Fibroblast of lung (primary cell): ENCODE measurements around the gene WDR43. TPM values are rescaled to one million over a fixed set of nuclear protein-coding genes. Genes with fewer than 3 reads are reported as not detected.

Experiments
- DNase-seq, 2 donors: peaks; one replicate each; pipeline versions ENCODE4 v3.0.0 to v3.0.0-alpha.2; 2010; ENCODE audit warnings: low read depth in 2 of 2
- H2AFZ ChIP-seq: 2 replicates; pipeline ENCODE4 v1.5.1; 2012; ENCODE audit warnings: low read length, control low read depth, inconsistent platforms
- H3K27ac ChIP-seq: 2 replicates; pipeline ENCODE4 v1.5.1; 2011; ENCODE audit warnings: low read length, control low read depth; ENCODE audit not compliant: insufficient read depth
- H3K27me3 ChIP-seq: 2 replicates; pipeline ENCODE4 v1.5.1; 2011; ENCODE audit warnings: mild to moderate bottlenecking, low read length; ENCODE audit not compliant: control insufficient read depth, insufficient read depth
- H3K36me3 ChIP-seq: 2 replicates; pipeline ENCODE4 v1.5.1; 2011; ENCODE audit warnings: low read length; ENCODE audit not compliant: control insufficient read depth, insufficient read depth
- H3K4me1 ChIP-seq: 2 replicates; pipeline ENCODE4 v1.5.1; 2011; ENCODE audit warnings: low read length; ENCODE audit not compliant: control insufficient read depth, insufficient read depth; ENCODE audit errors: extremely low read depth
- H3K4me2 ChIP-seq: 2 replicates; pipeline ENCODE4 v1.5.1; 2011; ENCODE audit warnings: low read length, control low read depth; ENCODE audit not compliant: insufficient read depth; ENCODE audit errors: extremely low read depth
- H3K4me3 ChIP-seq, 4 experiments: fragments of 200-600 bp in 1 of 4; sonication (generic) in 1 of 4; replicated peaks in 1 of 4; 2 replicates each; pipeline ENCODE4 v1.5.1; 2011 to 2016; ENCODE audit warnings: low read length in 4 of 4, low read depth in 3 of 4, mild to moderate bottlenecking in 3 of 4, control low read depth in 2 of 4, inconsistent platforms in 1 of 4, mixed read lengths in 1 of 4; ENCODE audit not compliant: insufficient read depth in 1 of 4; ENCODE audit errors: control extremely low read depth in 1 of 4
- H3K79me2 ChIP-seq: 2 replicates; pipeline ENCODE4 v1.5.1; 2012; ENCODE audit warnings: mild to moderate bottlenecking, low read length, inconsistent platforms; ENCODE audit not compliant: control insufficient read depth, insufficient read depth
- H3K9ac ChIP-seq: 2 replicates; pipeline ENCODE4 v1.5.1; 2011; ENCODE audit warnings: mild to moderate bottlenecking, low read length, control low read depth; ENCODE audit not compliant: insufficient read depth
- H3K9me3 ChIP-seq: 2 replicates; pipeline ENCODE4 v1.5.1; 2012; ENCODE audit warnings: low read depth, low read length; ENCODE audit not compliant: control insufficient read depth, insufficient read depth
- H4K20me1 ChIP-seq: 2 replicates; pipeline ENCODE4 v1.5.1; 2011; ENCODE audit warnings: low read length; ENCODE audit not compliant: control insufficient read depth, insufficient read depth; ENCODE audit errors: extremely low read depth
- EZH2 ChIP-seq: IDR thresholded peaks from 2 replicates; pipeline ENCODE4 v1.5.1; 2012; ENCODE audit warnings: low read length, control low read depth, mild to moderate bottlenecking; ENCODE audit errors: missing control alignments
- polyA plus RNA-seq, 2 donors: library from polyadenylated mRNA; depleted of rRNA in 1 of 2; stranded (reverse) in 1 of 2; unstranded in 1 of 2; fragments of >200 nt; gene quantifications; 2 replicates each; pipeline ENCODE4 v1.2.1, GENCODE V29; 2011 to 2012; ENCODE audit warnings: missing spikeins in 1 of 2
- total RNA-seq: library from RNA; depleted of rRNA; stranded (reverse); fragments of >200 nt; gene quantifications from 2 replicates; pipeline ENCODE4 v1.2.1, GENCODE V29; 2014
- TF ChIP-seq, protein P1 (sequence below), 2 donors: IDR thresholded peaks in 1 of 2; conservative IDR thresholded peaks in 1 of 2; 1 replicate in 1 of 2; 2 replicates in 1 of 2; pipeline ENCODE4 v1.5.1; 2011 to 2012; ENCODE audit warnings: low read length in 2 of 2, control low read depth in 1 of 2, inconsistent platforms in 1 of 2, low read depth in 1 of 2, mild to moderate bottlenecking in 1 of 2

WDR43 gene
- total and polyA plus RNA-seq, 2 donors (not counting 1 experiment from before 2014, with no cell fraction given): 71.5 to 74.7 TPM

DNA sequence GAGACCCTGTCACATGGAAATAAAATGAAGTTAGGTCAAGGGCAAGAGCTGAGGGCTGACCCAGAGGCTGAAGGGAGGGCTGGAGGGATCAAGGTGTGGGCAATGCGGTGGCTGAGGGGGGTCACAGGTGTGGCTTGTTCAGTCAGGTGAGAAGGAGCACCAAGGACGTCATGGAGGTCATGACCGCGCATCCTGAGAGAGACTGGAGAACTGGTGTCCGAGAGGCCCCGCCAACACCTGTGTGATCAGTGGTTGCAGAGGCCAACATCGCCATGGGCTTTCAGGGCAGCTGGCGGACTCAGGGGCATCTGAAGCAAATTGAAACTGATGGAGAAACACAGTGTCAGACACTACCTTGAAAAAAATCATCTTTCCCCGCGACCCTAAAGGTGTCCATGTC, 99.6 kb downstream of the WDR43 start:
- no peak for TF ChIP-seq EZH2
- TF ChIP-seq, protein P1, sequence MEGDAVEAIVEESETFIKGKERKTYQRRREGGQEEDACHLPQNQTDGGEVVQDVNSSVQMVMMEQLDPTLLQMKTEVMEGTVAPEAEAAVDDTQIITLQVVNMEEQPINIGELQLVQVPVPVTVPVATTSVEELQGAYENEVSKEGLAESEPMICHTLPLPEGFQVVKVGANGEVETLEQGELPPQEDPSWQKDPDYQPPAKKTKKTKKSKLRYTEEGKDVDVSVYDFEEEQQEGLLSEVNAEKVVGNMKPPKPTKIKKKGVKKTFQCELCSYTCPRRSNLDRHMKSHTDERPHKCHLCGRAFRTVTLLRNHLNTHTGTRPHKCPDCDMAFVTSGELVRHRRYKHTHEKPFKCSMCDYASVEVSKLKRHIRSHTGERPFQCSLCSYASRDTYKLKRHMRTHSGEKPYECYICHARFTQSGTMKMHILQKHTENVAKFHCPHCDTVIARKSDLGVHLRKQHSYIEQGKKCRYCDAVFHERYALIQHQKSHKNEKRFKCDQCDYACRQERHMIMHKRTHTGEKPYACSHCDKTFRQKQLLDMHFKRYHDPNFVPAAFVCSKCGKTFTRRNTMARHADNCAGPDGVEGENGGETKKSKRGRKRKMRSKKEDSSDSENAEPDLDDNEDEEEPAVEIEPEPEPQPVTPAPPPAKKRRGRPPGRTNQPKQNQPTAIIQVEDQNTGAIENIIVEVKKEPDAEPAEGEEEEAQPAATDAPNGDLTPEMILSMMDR (conservative IDR thresholded peaks at IDR 0.05 in 1 of 2, IDR thresholded peaks at IDR 0.05 in 1 of 2; ENCODE audit: low read depth in 1 of 2, low read length in 2 of 2): no peak
- peaks cover 2% of the 10 kb centered on the region for H3K4me1 ChIP-seq
- no peak for DNase-seq
- H3K9me3 ChIP-seq: no peaks in the 10 kb centered on the region
- H3K27me3 ChIP-seq: no peaks in the 10 kb centered on the region
- no peak overlapping the region for H3K4me3 ChIP-seq
- no peak overlapping the region for H2AFZ ChIP-seq
- no peaks in the 10 kb centered on the region for H3K79me2 ChIP-seq
- no peak overlapping the region for H3K27ac ChIP-seq
- H3K9ac ChIP-seq: no peak overlapping the region
- no peaks in the 10 kb centered on the region for H4K20me1 ChIP-seq
- no peaks in the 10 kb centered on the region for H3K36me3 ChIP-seq
- no peak overlapping the region for H3K4me2 ChIP-seq

DNA sequence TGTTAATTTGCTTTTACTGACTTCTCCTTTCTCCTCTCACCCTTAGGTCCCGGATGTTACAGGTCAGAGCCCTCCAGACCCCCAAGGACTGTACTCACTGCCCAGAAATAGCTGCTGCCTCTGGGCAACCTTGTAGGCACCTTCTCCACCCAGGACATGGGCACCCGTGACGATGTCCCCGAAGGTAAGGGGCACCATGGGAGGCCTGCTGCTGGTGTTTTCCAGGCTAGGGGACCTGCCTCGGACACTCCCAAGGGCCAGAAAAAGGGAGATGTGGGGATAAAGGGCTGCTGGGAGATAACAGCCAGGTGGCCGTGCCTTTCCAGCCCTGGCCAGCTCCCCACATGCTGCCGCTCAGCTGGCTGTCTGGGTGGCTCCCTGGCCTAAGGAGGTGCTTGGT, 100.2 kb downstream of the WDR43 start:
- Histone ChIP-seq H3K4me2 (no peak overlapping the region), H3K27me3 (no peaks in the 10 kb centered on the region), H3K27ac (no peak overlapping the region), H2AFZ (no peak overlapping the region), H3K4me1 (peaks cover 2% of the 10 kb centered on the region), H3K79me2 (no peaks in the 10 kb centered on the region), H3K9ac (no peak overlapping the region), H3K9me3 (no peaks in the 10 kb centered on the region), H4K20me1 (no peaks in the 10 kb centered on the region), H3K36me3 (no peaks in the 10 kb centered on the region), H3K4me3 (no peak overlapping the region)
- TF ChIP-seq, protein P1 (conservative IDR thresholded peaks at IDR 0.05 in 1 of 2, IDR thresholded peaks at IDR 0.05 in 1 of 2; ENCODE audit: low read depth in 1 of 2, low read length in 2 of 2): no peak
- TF ChIP-seq EZH2: no peak
- no peak for DNase-seq

DNA sequence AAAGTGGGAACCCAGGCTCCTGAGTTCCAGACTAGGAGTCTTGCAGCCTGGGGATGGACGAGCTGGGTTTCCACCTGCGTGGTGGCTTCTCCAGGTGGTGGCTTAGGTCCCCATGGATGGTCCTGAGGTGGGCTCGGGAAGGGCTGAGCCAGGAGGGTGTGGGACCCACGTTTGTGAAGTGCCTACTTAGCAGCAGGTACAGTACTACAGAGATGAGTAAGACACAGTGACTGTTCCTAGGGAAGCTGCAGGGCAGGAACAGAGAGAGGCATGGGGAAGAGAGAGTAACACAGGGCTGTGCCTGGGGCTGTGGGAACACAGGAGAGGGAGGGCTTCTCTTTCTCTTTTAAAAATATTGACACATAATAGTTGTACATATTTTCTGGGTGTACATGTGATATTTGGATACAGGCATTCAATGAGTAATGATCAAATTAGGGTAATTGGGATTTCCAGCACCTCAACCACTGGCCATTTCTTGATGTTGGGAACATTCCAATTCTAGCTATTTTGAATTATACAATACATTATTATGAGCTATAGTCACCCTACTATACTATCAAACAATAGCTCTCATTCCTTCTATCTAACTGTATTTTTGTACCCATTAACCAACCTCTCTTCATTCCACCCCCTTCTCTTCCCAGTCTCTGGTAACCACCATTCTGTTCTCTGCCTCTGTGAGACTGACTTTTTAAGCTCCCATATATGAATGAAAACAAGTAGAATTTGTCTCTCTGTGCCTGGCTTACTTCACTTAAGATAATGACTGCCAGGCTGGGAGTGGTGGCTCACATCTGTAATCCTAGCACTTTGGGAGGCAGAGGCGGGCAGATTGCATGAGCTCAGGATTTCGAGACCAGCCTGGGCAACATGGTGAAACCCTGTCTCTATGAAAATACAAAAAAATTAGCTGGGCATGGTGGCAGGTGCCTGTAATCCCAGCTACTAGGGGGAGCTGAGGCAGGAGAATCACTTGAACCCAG, 101.6 kb downstream of the WDR43 start:
- no peaks in the 10 kb centered on the region for H3K9me3 ChIP-seq
- no peak overlapping the region for H3K27ac ChIP-seq
- TF ChIP-seq, protein P1 (conservative IDR thresholded peaks at IDR 0.05 in 1 of 2, IDR thresholded peaks at IDR 0.05 in 1 of 2; ENCODE audit: low read depth in 1 of 2, low read length in 2 of 2): no peak
- no peak for TF ChIP-seq EZH2
- DNase-seq: no peak
- peaks cover 2% of the 10 kb centered on the region for H3K4me1 ChIP-seq
- no peak overlapping the region for H2AFZ ChIP-seq
- no peak overlapping the region for H3K4me3 ChIP-seq
- no peaks in the 10 kb centered on the region for H3K27me3 ChIP-seq
- H3K4me2 ChIP-seq: no peak overlapping the region
- no peaks in the 10 kb centered on the region for H4K20me1 ChIP-seq
- no peaks in the 10 kb centered on the region for H3K36me3 ChIP-seq
- H3K9ac ChIP-seq: no peak overlapping the region
- no peaks in the 10 kb centered on the region for H3K79me2 ChIP-seq
